Mucosa of gallbladder (tissue), 1 donor: ENCODE measurements around the gene ADAD1. TPM values are rescaled to one million over a fixed set of nuclear protein-coding genes. Genes with fewer than 3 reads are reported as not detected.

Experiments used
- DNase-seq: peaks from one replicate; pipeline ENCODE4 v3.0.0-alpha.2; 2020; ENCODE audit warnings: low spot score
- total RNA-seq: library from RNA; stranded (reverse); gene quantifications from one replicate; pipeline ENCODE4 v1.2.1, GENCODE V29; 2021
- donor health status: DM: no; HTN: no; CAD: no.

Gene ADAD1
- total RNA-seq, 1 donor from 2014 or later: not detected

DNA sequence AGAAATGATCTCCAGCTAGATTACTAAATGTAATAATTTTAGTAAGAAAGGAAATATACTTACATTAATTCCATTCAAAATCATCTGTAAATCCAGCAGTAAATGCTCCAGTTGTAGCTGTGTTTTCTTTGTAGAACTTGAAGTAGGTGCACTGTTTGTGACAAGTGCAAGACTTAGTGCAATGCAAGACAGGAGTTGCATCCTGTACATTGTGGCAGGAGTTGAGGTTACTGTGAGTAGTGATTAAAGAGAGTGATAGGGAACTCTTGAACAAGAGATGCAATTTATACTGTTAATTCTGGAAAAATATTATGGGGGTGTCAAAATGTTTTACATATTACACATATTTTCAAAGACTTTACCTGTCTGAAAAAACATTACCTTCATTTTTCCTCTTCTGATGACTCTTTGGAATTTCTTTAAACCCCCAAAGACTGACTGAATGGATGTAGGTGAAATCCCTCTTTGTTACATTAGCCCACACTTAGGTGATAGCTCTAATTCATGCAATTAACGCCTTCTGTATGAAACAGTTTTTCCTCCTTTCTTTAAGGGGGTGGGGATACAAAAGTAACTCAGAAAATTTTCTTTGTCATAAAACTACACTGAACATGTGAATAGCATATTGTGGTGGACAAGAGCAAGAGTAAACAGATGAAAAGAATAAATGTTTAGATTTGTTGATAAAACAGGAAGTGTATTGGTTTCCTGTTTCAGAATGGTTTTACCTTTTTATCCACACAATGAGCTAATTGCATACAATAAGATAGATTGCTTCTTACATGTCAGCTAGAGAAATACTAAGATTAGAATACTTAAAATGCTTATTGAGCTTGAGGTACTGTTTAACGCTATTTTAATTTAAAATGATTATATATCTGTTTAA lies 77.7 kb downstream of the ADAD1 start, which contains the start of gene IL2:
Gene IL2, minus strand, starts transcription at position 495 of the 886 bp plus-strand sequence. Its CDS starts 285 bp downstream, at position 210.
- no peak for DNase-seq

GRCh38 chr4:122458625-122459024 lies 79.8 kb downstream of the ADAD1 start:
- DNase-seq: no peak

DNA sequence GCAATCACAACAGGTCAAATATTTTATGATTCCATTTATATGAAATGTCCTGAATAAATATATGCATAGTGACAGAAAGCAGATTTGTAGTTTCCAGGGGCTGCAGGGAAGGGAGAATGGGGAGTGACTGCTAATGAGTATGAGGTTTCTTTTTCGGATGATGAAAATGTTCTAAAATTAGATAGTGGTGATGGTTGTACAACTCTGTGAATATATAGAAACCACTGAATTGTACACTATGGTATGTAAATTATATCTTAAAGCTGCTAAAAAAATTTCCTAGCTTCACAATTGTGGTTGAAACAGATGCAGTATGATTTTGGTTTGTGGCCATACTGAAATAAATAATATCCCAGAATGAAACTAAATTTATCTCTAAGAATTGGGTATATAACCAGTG lies 90.6 kb downstream of the ADAD1 start:
- no peak for DNase-seq

- DNase-seq: no peak
Observed at GRCh38 chr4:122475233-122475632, 96.4 kb downstream of the ADAD1 start.

DNA sequence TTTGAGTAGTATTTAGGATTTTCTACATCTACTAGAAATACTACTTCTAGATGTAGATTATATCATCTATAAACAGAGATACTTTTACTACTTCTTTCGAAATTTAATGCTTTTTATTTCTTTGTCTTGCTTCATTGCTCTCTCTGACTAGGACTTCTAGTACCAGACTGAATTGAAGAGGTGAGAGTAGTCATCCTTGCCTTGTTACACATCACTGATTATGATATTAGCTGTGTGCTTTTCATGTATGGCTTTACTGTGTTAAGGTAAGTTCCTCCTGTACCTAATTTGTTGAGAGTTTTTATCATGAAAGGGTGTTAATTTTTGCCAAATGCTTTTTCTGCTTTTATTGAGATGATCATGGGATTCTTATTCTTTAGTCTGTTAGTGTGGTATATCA lies 97.3 kb downstream of the ADAD1 start:
- DNase-seq: no peak

DNA sequence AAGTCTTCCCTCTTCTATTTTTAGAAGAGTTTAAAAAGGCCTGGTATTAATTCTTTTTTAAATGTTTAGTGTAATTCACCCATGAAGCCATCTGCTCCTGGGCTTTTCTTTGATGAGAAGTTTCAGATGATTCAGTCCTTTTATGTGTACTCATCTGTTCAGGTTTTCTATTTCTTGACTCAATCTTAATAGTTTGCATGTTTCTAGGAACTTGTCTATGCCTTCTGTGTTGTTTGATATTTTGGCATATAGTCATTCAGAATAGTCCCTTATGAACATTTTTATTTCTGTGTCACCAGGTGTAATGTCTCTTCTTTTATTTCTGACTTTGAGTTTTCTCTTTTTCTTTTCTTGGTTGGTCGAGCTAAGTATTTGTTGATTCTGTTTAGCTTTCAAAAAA lies 97.9 kb downstream of the ADAD1 start:
- DNase-seq: no peak

Other genes starting within 250 kb of the ADAD1 start
- gene BLTP1, start 226.7 kb upstream of the ADAD1 start, total RNA-seq: 71.4 TPM
- gene IL2, start 77.7 kb downstream of the ADAD1 start, total RNA-seq: 3.4 TPM
- not detected for gene IL21, start 242.1 kb downstream of the ADAD1 start, total RNA-seq